MM.1S (cell line): ENCODE data around the gene RFXANK.

Experiments used
- CTCF ChIP-seq: fragments of 300-600 bp; sonication (generic); IDR thresholded peaks from 2 replicates; pipeline ENCODE4 v1.5.1; 2016; ENCODE audit warnings: antibody characterized with exemption, low read length, mixed read lengths
- EZH2 ChIP-seq: fragments of 300-600 bp; sonication (generic); optimal IDR thresholded peaks from 2 replicates; pipeline ENCODE3; 2017; ENCODE audit warnings: low read depth, mild to moderate bottlenecking, antibody characterized with exemption, low read length, mixed read lengths
- EZH2phosphoT487 ChIP-seq: fragments of 300-600 bp; sonication (generic); IDR thresholded peaks from 2 replicates; pipeline ENCODE4 v1.6.1; 2018; ENCODE audit warnings: antibody characterized with exemption, low read length

DNA sequence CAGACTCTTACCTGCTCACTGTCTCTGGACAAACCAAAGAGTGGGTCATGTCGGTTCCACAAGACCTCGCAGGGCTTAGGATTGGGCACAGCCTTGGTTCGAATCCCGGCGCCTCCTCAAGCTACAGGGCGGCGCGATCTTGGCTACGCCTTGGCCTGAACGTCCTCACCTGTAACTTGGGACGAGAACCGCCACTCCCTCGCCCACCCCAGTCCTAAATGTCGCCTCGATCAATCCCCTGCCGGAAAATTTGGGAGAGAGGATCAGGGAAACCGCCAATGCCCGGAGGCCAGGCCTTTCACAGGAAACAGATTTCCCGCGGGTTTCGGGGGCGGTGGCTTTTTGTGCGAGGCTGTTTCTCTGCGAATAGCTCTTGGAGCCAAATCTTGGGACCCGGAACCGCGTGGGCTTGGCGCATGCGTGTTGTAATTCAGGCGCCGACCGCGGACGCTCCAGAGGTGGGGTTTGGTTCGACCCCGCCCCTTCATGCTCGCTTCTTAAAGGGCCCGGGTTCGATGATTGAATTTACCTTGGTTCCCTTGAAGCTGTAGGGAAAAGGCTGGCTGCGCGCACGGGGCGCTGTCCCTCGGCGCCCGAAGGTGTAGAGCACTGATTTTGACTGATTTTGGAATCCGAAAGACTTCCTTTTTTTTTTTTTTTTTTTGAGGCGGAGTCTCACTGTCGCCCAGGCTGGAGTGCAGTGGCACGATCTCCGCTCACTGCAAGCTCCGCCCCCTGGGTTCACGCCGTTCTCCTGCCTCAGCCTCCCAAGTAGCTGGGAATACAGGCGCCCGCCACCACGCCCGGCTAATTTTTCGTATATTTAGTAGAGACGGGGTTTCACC lies 11.2 kb downstream of the RFXANK start, which contains the start of gene NR2C2AP:
- no peak for TF ChIP-seq CTCF
- TF ChIP-seq EZH2phosphoT487 = no peak
- no peak for TF ChIP-seq EZH2
